GM21447 (cell line): Measurements from ENCODE around the gene EQTN.

Experiments used
- ATAC-seq: cut with Tn5 transposase; IDR thresholded peaks from one replicate; pipeline ENCODE4 v1.9.1; 2021; ENCODE audit not compliant: unreplicated experiment

Gene EQTN

DNA sequence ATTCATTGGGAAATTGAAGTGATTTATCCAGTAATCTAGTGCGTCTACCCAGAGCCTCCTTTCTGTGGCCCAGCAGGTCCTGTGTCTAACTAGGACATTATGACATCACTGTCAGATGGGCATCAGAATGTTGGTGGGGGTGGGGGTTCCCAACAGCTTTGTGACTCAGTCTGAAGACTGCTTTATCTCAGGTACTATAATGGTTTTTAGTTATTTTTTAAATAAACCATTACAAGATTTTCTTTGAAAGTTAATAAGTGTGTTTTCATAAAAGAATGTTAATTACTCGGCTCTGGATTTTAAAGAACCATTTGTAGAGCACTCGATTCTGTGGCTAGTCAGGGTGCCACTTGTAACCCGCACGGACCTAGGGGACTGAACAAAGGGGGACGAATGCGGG, at the start of gene EQTN:
Gene EQTN, minus strand, starts transcription at position 101 of the 400 bp plus-strand sequence. Its CDS starts 95 bp downstream, at position 6.
- ATAC-seq = no peak

DNA sequence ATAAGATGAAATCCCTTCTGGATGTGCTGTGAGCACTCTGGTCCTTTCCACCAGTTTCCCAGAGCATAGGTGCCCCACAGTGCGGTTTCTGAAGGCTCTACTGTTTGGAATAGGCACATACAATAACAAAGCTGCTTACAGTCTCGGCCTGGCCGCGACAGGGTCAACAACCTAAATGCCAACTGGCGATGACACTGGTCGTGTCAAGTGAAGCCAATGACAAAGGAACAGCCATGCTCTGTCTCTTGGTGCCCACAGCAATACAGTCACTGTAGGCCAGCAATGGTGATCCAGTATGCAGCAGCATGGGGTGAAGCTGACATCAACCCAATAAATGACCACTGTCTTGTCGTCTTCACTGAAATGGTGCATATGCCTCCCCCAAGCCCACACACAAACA, 47.8 kb upstream of the EQTN start:
- no peak for ATAC-seq

DNA sequence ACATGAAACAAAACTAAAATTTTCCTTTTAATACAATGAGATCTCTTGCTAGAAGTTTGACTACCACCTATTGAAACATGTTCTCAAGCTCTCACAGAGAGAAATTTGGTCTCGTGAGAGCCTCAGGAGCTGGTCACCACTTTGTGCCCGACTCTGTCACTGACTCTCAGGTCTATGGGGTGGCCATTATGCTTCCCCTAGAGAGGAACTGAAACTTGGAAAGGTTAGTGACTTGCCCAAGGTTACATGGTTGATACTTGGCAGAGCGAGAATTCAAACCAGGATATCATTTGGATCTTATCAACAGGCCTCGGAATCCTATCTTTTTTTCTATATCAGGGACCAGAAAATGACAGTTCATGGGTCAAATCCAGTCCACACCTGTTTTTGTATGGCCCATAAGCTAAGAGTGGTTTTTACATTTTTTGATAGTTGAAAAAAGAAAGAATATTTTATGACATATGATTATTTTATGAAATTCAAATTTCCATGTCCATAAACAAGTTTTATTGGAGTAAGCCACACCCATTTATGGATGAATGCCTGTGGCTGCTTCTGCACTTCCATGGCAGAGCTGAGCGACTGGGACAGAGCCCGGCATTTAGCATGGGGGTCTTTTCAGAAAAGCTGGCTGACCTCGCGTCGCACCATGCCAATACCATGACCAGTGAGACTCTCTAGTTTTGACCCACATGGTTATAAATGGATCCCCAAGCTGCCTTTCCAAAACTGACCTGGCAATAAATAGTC, 44.8 kb upstream of the EQTN start:
- no peak for ATAC-seq

DNA sequence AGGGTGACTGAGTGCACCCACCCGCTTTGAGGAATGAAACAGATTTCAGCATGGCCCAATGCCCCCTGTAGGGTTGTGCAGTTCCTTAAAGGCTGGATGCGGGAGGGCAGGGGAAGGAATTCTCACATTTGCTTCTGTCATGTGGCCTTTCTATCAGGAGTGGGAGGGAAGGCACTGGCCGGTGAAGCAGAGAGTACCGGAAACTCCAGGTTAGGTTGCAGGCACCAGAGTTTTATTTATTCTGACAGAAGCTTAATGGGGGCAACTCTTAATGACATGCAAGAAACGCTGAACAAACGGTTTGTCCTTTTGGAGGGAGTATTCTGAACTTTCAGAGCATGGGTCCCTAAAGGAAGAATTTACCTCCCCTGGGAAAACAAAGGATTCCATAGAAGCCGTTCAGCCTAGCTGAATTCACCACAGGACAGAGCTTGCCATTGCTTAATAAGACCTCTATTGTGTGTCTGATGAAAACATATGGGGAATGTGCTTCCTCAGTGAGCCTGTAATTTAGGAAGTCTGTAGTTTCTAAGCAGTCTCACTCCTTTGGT, 44.1 kb upstream of the EQTN start:
- ATAC-seq = no peak

DNA sequence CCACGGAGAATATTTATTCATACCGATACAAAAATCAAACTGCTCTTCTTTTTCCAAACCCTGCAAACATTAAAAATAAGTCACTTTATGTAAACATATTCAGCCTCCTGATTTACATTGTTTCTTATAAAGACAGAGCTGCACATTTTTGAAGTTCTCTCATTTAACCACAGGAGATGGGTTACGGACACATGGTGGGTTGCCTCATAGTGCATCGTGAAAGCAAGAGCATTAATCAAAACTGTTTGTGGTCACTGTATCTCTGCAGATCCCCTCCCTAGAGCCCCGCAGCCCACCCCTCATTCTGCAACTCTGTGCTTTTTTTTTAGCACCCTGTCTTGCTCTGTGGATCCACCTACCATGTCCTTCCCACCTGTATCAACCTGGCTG, 43.3 kb upstream of the EQTN start:
- no peak for ATAC-seq

DNA sequence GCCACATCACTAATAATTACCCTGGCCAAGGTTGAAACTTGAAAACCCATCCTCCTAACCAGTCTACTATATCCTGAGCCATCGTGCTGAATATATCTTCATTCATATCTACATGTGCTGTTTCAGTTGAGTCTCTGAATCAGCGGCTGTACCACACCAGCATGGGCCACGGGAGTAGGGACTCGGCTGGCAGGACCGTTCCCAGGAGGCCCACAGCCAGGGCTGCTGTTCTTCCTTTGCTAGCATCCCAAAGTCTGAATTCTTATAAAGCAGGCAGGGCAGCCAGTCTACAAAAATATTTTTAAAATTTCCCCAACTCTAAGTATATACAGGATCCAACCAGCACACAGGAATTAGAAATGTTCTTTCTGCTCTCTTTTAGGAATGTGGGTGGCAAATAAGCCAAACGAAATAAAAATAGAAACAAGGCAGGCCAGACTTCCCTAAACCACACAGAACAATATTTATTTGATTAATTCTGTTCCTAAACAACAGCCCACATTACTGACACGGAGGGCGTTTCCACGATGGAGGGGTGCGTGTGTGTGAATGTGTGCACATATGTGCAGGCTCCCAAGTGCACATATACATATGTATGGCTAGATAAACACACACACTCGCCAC, 42.8 kb upstream of the EQTN start:
- ATAC-seq = no peak

DNA sequence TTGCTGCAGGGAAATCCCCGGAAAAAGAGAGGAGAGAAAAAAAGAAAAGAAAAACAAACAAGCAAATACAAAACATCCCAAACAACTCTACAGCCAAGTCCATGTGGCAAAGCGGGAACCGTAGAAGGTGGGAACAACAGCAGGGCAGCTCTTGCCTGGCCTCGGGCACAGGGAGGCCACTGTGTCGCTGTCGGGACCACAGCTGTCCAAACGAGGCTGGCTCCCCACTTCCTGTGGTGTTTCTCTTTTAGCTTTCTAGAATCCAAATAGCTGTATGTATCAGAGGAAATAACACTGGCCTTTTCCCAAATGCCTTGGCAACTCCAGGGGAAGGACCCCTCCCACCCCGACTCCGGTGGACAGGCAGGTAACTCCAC, 41.6 kb upstream of the EQTN start:
- no peak for ATAC-seq

DNA sequence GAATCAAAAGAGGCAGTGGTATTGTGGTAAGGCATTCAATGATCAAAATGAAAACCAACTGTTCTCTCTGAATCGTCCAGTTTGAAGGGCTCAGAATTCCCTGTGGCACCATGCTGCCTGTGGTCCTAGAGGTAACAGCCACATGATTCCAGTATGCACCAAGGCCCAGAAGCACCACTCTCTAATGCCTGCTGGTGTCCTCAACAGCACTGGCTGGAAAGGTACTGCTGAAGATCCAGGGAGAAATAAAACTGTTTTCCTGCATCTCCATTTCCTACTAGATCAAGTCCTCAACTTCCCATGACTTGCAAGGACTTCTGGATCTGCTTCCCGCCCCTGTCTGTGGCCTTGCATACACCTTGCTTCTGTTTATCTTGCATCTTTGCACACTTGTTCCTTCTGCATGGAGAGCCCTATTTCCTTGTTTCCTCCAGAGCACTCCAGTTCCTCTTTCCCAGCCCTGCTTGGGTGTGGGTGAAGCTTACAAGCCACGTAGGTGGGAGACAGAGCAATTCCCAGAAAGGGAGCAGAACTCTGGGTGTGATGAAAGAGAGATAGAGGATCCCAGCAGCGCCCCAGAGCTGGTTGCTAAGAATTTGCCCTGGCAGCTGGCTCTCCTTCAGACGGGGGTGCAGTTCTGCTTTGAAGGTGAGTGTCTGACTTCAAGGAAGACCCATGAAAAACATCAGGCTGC, 41.0 kb upstream of the EQTN start:
- no peak for ATAC-seq

DNA sequence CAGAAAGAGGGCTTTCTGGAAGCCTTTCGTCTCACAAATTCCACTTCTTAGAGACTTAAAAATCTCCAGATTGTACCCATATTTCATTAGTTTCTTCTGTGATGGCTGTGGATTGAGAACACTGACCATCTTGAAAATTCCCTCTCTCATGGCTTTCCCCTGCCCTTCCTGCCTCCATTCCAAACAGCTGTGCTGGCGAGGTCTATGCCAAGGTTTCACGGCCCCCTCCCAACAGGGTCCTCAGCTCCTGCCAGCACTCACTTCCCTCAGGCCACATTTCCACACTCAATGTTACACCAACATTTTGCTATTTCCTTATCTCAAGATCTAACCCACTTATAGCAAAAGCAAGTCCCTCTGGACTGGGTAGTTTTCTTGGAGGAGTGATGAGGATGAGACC, 40.3 kb upstream of the EQTN start:
- ATAC-seq = no peak

DNA sequence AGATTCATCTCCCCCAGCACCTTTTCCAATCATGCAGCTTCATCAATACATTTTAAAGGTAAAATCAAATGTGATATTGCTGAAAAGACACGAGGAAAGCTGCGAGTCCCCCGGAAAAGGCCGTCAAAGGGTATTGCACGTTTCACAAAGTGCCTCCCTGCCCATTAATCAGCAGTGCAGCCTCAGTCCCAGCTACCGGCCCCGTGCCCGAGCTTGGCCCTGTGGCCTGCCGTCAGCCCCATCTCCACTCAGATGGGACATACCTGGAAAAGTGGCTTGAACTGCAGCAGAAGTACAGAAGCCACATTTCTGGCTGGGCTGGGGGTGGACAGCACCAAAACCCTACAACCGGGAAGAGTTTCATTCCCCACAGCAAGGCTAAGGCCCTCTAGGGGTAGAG, 39.9 kb upstream of the EQTN start:
- ATAC-seq = no peak

DNA sequence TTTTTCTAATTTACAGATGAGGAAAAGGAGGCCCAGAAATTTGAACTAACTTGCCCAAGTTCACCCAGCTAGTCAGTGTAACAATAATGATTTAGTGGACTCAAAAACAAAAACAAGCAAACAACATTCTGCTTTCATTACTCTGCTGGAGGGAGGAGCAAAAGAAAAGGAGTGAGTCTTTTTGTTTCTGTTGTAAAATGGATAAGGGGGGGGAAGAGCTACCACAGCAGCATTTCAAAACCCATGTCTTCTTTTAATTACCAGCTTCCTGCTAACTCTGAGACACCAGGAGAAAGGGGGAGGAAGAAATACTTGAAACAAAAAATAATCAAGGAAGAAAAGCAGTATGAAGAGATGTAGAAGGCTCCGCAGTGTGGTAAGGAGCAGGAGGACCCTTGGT, 39.2 kb upstream of the EQTN start:
- no peak for ATAC-seq

DNA sequence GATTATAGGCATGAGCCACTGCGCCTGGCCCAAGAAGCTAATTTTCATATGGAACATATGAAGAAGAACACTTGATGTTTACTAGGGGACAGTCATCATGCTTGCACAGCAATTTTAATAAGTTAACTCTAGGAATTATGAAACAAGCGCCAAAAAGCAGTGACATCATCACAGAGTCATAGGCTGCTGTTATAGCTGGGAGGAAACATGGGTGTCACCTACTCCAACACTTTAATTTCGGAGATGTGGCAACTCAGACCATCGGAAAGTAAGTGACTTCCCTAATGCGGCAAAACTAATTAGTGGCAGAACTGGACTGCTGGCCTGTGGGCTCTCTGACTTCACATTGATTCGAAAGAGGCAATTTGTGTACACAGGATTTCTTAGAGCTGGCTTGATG, 38.1 kb upstream of the EQTN start:
- ATAC-seq = no peak

DNA sequence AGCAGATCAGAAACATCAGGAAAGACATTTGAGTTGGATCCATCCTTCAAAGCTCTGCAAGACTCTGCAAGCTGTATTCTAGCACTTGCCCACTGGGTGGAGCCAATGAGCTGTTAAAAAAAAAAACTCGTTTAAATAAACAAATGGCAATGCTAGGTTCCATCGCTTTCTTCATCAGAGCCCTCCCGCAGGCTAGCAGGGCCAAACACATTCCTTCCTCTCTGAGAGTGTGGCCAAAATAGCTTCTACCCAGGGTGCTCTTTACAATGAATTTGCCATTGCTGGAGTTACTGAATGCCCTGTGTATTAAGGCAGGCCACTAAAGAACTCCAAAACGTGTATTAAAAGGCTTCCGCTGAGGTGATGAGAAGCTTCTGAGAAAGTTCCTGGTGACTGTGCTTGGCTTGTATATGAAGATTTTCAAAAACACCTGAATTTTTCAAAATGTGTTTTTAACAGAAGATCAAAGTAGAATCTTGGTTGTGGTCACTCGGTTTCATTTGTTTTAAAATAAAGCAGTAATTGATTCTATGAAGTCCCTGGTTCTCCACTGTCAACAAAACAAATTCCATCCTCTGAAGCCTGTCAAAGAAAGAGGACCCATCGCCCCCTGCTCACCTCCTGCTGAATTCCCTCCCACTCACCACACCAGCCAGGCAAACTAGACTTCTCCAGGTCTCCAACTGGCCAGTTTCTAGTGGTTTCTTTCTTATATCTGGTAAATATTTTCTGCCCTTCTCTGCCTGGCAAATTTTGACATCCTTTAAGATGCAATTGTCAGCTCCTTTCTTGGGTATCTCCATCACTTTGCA, 36.5 kb upstream of the EQTN start:
- ATAC-seq = peak; percentile 74

DNA sequence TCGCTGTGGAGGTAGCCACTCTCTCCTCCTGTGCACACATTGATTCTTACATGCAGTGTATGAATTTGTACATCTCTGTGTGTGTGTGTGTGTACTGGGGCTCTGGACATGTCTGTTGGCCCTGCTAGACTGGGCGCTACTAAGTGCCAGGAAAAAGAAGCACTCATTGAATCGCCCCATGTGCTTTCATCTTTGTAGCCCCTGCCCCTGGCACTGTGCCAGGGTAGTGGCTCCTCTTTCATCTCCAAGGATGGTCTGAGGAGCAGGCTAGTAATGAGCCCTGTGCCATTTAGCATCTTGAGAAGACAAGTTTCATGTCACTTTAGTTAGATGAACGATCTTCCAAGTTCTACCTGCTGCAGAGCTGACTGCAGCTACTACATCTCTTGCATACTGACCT, 34.4 kb upstream of the EQTN start:
- ATAC-seq = no peak

DNA sequence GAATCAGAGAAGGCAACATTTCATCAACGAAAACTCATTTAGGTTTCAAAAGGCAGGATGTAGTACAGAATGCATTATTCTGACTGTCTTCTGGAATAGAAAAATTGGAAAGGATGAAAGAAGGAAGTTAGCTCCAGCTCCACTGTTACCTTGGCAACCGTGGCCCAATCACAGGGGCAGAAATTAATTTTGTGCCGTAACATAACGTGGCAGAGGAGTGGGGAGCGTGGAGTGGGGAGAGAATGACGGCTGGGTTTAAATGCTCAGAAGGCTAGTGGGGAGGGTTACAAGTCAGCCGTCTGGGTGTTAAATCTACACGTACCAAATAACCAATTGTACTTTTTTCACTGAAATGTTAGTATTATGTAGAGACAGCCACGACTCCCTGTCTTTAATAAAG, 32.3 kb upstream of the EQTN start:
- ATAC-seq = no peak

DNA sequence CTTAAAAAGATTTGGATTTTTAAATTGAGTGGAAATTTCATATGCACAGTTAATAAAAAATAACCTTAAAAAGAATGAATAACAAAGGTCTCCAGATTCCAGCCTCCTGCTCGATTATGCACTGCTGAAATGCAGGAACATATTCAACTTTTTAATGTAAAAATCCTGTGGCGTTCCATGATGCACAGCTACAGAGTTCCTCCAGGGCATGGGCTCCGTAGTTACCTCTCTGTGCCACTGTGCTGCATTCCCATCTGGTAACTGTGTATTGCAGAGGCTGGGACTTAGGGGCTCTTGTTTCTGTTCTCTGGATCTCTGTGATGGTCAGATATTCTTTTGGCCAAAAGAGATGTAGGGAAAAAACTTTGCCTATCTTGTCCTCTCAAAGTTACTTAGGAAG, 31.5 kb upstream of the EQTN start:
- no peak for ATAC-seq

DNA sequence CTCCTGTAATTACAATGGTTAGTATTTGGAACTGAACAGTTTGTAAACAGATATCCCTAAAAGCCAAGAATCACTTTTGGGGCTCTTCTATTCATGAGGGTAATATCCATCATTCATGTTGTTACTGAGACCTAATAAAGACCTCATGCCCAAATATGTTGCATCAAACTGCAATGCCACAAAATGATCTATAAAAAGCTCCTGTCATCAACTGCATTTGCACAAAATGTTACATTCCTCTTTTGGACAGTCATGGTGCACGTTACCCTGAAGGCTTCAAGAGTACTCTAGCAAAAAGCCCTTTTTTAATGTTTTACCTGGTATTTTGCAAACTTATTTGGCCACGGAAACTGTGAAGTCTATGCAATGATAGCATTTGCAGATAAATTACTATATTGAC, 14.2 kb upstream of the EQTN start:
- no peak for ATAC-seq

DNA sequence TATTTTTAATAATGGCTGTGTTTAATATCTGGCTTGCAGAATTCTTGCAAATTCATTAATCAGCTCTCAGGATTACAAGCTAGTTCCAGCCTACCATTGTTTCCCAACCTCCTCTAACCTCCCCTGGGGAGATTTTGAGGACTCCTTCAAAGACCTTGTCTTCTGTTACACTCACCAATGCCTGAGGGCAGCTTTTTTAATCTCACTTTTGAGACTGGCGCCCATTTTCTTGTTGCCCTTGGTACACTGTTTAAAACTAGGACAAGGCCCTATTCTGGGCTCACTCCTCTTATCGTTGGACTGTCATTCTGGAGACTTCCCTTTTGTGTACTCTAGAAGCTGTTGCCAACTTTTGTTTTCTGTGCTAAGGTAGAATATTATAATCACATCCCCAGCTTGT, 13.6 kb upstream of the EQTN start:
- ATAC-seq = no peak

DNA sequence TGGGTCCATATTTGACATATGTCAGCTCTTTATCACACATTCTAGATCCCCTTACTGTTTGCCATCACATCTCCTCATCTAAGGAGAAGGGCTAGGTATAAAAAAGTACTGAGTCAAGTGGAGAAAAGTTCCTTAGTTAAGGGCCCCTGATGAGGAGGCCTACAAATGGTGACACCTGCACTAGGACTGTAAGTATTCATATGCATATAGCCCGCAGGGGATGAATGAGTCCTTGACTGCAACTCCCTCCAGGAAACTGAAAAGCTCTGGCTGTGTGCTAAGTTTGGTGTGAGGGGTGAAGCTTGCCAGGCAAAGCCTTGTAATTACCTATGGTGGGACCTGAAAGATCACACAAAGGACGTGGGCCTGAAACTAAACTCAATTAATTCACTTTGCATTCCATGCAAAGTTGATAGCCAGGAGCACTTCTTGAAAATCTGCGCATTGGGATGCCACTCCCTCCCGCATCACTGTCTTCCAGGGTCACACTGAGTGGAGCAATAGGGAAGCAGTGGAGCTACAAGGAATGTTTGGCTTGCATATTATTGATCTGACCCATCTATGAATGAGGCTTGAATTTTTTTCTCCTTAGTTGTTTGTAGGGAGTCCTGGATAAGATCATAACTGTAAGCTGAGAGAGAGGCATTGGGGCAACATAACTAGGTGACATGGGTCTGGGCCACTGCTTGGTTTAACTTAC, 11.9 kb upstream of the EQTN start:
- no peak for ATAC-seq

DNA sequence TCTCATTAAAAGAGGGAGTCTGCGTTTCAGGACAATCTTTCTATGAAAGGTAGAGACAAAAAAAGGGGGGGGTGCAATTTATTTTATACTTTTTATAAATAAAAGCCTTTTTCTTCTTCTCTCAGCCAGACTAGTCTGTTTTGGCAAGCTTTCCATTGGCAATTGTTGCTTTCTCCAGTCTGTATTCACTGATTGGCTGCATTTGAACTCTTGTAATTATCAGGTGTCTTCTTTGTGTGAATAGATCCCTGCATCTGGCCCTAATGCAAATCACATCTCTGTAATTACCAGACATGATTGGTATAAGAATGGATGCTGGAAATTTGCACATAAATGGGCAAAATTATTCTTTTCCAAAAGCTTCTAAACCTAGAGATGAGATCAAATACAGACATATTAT, 7.6 kb upstream of the EQTN start:
- ATAC-seq = no peak

DNA sequence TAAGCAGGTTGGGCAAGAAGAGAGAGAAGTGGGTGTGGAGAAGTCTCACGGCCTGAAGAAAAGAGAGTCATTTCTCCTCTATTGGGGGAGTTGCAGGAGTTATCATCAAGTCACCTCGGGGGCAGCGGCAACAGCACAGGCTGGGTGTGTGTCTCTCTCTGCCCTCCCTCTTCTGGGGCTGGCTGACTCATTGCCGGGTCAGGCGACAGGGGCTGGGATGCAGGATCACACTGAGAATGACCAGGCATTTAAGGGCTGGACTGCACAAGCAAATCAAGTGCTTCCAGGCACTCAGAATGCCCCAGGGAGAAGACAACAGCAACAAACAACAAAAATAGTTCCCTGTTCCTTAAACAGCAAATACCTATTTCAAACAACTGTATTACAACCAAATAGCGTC, 6.3 kb upstream of the EQTN start:
- no peak for ATAC-seq
